NOMO-1 treated with dmso at 0.1 percent for 144 hours (cell line): ENCODE measurements around the gene MXD3.
"Not testable (repeated sequence)": the region's sequence is repeated elsewhere in the genome, so short reads cannot be mapped to it uniquely, and the experiment has no call there.

Experiments
- DNase-seq: peaks from one replicate; lab custom pipeline; 2025; ENCODE audit not compliant: unreplicated experiment; lab: John Stamatoyannopoulos, UW

MXD3 gene

GRCh38 chr5:177325868-177326381, 14.2 kb upstream of the MXD3 start:
- DNase-seq = no peak

DNA sequence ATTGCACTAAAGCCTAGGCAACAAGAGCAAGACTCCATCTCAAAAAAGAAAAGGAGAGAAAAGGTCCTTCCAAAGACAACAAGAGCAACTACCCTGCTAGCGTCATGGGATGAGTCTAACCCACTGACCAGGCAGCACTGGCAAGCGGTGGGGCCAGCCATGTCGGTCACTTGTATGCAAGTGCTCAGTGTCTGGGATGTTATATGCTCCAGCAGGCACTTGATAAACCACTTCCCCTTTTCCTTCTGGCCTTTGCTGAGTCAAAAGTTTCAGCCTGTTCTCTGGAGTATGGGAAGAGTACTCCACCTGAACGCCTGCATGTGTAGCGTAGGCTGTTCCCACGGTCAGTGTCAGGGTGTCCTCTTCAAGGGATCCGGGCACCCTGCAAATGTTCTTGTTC, 9.2 kb upstream of the MXD3 start:
- DNase-seq = peak; percentile 37

GRCh38 chr5:177319913-177320588, 8.4 kb upstream of the MXD3 start:
- DNase-seq = no peak

GRCh38 chr5:177317959-177318377, 6.3 kb upstream of the MXD3 start:
- peak; percentile 52 for DNase-seq

DNA sequence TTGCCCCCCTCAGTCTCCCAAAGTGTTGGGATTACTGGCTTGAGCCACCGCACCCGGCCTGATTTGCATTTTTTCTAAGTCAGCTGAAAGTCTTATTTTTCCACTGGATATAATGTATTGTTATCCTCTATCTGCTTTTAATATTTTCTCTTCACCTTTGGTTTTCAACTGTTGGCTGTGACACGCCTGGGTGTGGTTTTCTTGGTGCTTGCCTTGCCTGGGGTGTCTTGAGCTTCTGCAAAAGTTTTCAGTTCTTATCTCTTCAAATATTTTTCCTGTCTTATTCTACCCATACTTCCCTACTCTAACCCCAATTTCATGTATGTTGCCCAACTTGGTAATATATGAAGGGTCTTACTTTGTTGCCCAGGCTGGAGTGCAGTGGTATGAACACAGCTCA, 4.3 kb upstream of the MXD3 start:
- DNase-seq = no peak

GRCh38 chr5:177315411-177315810, 3.7 kb upstream of the MXD3 start:
- no peak for DNase-seq

DNA sequence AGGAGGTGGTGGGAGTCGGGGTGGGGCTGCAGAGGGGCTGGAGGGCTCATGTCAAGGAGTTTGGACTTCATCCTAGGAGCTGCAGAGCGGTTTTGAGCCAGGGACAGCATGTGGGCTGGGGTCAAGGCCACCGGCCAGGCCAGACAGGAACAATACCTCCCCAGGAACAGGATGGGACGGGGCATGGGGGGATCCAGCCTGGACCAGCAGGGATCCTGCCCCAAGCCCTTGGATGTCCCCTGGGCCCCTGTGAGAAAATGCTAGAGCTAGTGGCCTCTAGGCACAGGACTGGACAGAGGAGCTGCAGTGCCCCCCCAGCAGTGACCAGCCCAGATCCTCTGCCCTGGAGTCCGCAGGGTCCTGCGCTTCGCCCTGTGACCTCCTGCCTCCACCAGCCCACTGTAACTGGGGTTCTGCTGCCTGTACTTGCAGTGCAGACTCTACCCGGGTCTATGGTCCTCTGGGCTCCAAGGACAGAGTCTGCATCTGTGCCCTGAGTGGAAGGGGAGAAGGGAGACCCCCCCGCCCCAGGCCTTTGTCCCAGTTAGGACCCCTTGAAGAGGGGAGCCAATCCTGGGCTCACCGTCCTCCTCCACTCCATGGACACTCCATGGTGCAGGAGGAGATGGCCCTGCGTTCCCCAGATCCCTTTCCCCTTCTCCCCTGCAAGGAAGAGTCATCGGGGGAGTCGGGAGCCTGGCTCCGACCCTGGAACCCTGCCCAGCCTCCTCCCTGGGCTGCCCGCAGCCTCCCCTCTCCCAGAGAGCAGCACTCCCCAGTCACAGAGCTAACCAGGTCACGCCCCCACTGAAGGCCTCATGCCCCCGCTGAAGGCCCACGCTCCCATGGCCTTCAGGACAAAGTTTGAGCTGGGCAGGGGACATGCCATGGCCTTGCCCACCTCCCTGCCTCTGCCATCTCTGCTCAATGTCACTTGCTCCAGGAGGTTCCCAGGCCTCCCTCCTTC, 3.0 kb upstream of the MXD3 start:
- no peak for DNase-seq

DNA sequence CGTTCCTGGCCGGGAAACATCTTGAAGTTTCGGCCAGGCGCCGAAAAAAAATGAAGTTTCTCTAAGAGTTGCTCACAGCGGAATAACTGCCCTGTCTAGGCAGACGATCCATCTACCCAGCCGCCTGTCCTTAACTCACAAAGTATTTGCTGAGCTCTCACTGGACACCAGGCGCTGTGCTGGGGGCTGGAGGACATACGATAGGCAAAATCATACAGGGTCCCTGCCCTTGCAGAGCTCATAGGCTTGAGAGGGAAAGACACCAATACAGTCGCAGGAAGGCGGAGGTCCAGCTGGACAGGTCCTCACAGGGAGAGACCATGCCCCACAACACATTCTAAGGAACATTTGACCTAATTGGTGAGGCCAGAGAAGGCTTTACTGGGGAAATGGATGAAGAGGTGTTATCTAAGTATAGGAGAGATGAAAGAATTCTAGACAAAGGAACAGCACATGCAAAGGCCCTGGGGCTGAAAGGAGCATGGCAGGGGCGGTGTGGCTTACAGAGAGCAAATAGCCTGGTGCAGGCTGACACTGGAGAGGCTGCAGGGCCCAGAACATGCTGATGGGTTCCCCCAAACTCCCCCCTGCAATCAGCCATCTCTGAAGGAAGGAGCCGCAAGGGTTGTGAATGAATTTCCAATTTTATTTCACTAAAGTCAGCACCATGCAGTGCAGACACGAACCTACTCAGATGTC, 2.0 kb upstream of the MXD3 start:
- DNase-seq = no peak

DNA sequence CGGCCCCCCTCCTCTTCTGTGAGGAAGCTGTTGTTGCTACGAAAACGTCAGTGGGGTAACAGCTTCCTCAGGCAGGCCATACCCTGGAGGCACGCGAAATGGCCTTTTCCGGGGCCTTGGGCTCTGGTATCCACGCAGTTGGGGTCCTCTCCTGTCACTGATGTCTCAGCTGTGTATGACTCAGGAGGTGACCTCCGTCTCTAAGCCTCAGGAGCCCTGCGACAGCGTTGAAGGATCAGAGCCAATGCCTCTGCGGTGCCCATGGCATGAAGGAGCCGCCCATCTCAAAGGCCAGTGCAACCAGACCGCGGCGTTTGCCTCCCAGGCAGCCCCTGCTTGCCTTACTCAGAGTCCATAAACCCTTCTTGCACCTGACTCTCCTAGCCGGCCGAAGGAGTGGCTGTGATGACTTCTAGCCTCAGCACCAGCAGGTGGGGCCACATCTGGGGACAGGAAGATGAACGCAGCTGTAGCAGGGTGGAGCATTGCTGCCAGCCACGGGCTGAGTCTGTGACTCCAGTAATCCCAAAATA, 1.0 kb upstream of the MXD3 start:
- no peak for DNase-seq

DNA sequence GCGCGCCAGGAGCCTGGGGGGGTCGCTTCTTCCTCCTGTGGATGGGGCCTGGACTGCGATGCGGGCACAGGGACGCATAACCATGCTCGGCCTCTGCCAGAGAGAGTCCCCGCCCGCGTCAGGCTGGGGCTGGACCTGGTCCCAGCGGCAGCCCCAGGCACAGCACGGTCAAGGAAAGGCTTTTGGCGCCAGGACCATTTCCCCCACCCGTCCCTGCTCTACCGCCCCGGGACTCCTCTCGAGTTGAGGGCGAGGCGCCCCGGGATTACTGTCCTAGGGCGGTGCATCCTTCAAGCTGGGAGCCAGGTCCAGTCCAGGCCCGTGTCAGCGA, 341 bp downstream of the MXD3 start:
- no peak for DNase-seq

DNA sequence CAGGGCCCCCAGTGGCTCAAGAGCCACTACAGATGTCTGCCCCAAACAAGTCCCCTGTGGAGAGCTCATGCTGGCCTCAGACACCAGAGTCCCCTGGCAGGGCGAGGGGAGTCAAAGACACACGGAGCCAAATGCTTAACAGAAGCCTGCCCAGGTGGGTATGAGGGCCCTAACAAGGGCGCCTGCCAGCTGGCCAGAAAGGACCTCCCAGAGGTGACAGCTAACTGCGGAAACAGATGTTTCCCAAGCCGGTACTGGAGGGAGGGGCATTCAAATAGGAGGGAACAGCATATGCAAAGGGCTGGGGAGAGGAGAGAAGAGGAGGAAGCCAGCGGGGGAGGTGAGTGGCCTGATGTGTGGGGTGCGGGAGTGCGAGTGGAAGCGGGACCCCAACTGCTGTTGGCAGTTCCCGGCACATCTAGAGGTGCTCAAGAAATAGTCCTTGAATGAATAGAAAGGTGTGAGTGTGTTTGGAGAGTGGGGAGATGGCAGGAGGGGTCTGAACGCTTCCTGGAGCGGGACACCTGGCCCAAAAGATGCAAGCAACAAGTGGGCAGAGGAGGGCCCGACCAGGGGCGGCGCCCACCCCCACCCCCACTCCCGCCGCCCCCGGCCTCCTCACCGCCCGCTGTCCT, 824 bp downstream of the MXD3 start:
- peak; percentile 60 for DNase-seq

- DNase-seq = no peak
These were observed 1.4 kb downstream of the MXD3 start for GRCh38 chr5:177310332-177310731.

DNA sequence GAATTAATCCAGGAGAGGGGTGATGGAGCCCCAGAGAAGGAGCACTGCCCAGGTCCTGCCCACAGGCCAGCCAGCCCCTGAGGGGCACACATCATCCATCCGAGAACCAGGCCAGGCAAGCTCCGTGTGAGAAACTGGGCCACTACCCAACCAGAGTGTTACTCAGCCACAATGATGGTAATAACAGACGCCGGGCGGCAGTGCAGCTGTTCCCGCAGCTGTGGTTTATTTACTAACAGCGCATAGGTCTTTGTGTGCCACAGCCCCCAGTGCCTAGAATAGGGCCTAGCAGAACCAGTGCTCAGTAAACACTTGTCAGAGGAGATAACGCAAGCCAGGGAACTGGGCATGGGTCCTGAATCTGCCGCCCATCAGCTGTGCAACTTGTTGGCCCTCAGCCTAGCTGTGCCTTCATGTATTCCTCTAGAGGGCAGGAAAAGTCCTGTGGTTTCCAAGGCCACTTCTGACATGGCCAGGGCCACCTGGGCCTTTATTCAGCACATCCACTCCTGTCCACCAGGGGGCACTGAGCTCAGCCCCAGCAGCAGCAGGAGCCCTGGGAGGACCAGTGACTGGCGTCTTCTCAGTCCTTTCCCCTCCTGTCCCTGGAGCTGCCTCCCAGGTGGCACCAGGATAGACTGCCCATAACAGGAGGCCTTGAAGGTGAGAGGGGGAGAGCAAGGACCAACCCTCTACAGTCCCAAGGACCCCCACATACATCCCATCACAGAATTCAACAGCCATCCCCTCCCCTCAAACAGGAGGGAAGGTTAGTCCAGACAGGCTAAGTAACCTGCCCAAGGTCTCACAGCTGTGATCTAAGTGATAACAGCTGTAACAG, 2.1 kb downstream of the MXD3 start:
- peak; percentile 38 for DNase-seq

DNA sequence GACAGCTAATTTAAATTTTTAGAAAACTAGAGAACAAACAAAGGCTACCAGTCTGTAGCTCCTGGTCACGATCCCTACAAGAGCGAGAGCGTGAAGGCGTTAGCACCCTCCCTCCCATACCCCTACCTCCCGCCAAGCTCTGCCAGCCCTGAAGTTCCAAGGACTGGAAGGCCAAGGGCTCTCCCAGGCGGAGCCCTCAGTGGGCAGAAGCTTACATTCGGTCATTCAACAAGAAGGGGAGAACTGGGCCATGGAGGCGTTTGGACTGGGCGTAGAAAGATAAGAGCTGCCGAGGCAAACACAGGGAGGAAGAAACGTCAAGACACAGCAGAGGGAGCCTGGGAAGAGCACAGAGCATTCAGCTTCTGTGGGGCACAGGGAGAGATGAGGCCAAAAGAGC, 3.0 kb downstream of the MXD3 start:
- no peak for DNase-seq

GRCh38 chr5:177307544-177308363, 3.9 kb downstream of the MXD3 start:
- DNase-seq = peak; percentile 20

GRCh38 chr5:177306674-177307543, 4.8 kb downstream of the MXD3 start:
- DNase-seq = peak; percentile 96

DNA sequence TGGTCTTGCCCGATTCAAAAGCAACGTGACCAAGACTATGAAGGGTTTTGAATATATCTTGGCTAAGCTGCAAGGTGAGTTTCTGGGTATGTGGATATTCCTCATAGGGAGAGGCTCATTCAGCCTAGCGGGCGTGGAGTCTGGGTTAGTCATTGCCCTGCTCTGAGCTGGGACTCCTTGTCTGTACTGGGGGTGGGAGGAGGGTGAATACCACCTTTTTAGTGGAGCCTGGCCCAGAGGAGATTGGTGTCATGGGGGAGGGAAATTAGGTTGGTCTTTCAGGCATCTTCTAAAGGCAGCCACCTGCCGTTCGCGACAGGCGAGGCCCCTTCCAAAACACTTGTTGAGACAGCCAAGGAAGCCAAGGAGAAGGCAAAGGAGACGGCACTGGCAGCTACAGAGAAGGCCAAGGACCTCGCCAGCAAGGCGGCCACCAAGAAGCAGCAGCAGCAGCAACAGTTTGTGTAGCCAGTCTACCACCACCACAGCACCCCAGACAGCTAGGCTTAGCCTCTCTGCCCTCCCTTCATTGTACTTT, 5.5 kb downstream of the MXD3 start:
- not testable (repeated sequence) for DNase-seq
